Stimulated activated CD8-positive, alpha-beta memory T cell treated with anti-CD3 and anti-CD28 coated beads, Interleukin-12 subunit alpha, Interleukin-12 subunit beta, amount 100 ng/mL, for 24 hours (primary cell): ENCODE data around the gene RNF222.
A peak's percentile ranks its signal among the peaks of the same experiment; 100 is the strongest.
"Not testable (repeated sequence)": the region's sequence is repeated elsewhere in the genome, so short reads cannot be mapped to it uniquely, and the experiment has no call there.

Experiments
- DNase-seq: peaks from one replicate; pipeline ENCODE4 v3.0.0-alpha.2; 2020; ENCODE audit errors: extremely low read depth

Gene RNF222

DNA sequence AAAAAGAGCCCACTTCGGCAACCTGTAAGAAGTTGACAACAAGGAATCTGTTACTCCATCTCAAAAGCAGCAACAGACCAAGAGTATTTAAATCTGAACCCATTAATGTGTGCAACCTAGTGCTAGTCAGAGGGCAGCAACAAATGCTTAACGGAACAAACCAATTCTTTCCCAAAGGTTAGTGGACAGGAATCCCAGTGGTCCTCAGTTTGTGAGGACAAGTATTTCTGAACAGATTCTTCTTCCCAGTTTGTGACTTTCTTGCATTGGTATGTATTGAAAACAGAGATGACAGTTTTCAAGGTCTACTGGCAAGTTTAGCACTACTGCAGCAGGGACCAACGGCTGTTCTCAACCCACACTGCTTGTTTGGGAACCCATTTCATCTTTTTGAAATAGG is 17.6 kb downstream of the RNF222 start:
- DNase-seq = no peak

DNA sequence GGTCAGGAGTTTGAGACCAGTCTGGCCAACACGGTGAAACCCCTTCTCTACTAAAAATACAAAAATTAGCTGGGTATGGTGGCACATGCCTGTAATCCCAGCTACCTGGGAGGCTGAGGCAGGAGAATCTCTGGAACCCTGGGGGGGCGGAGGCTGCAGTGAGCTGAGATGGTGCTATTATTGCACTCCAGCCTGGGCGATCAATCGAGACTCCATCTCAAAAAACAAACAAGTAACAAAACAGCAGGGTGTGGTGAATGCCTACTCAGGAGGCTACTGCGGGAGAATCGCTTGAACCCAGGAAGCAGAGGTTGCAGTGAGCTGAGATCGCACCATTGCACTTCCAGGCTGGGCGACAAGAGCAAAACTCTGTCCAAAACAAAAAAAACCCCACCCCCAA is 19.5 kb downstream of the RNF222 start:
- DNase-seq = not testable (repeated sequence)

DNA sequence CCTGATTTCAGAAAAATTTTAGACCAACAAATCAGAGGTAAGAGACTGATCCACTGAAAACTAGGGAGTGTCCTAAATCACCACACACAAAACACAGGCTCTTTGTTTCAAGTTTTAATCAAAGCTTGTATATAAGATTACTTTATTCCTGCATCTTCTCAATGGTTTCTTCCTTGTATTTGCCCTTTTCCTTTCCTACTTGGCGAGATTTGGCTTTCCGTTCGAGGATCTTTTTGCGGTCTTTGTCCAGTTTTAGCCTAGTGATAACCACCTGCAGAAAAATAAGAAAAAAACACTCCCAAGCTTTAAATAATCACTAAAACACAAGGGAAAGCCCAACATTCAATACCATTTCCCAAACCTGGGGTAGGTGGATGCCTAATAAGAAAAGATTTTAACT is 20.2 kb downstream of the RNF222 start:
- no peak for DNase-seq

DNA sequence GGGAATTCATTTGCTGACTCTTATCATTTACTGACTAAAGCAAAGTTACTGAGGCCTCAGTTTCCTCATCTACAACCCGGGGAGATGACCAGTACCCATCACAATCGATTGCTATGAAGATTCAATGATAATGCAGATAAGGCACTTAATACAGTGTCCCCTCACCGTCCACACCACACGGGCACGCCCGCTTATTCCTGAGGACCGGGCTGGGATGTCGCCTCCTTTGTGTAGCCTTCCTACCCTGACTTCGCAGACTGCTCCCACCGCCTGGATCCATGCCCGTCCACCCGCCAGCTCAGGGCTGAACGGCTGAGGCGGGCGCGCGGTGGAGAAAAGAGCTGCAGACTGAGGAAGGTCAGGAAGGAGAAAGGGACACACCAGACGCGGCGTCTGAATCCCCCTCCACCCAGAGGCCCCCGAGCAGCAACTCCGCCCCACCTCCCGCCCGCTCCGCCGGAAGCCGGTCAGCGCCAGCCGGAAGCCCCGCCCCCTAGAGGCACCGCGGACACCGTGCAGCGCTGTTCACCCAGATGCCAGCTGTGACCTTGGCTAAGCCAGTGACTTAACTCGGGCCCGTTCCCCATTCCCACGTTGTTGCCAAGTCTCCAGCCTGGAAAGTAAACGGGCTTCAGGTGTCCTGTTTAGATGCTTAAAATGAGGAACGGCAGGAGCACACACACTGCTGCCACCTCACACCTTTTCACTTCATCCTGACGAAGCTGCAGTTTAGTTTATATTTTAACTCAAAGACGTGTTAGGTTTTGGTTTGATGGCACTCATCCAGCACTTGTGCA is 21.2 kb downstream of the RNF222 start, which contains the start of gene KRABD2:
TSS of gene KRABD2 (minus strand) at position 434 of the 797 bp plus-strand sequence.
- DNase-seq = peak; percentile 75

DNA sequence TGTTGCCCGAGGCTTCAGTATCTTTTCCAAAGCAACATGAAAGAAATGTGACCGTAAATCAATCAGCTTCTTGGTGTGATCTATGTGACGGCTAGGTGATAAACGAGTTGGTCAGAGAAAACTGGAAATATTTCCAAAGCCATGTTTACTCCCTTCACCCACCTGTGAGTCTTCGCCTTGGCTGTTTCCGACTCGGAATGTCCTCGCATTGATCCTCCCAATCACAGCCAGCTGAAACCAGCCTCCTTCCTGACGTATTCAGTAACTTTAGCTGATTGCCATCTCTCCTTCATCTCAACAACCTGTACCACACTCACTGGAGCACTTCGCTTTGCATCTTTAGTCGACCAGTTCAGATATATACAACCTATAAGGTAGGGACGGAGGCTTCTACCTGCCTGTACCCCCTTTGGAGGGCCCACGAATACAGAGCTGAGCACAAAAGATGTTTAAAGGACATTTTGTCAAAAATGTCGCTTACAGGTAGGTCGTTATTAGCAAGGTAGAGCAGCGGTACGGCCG is 21.8 kb downstream of the RNF222 start:
- DNase-seq = no peak

DNA sequence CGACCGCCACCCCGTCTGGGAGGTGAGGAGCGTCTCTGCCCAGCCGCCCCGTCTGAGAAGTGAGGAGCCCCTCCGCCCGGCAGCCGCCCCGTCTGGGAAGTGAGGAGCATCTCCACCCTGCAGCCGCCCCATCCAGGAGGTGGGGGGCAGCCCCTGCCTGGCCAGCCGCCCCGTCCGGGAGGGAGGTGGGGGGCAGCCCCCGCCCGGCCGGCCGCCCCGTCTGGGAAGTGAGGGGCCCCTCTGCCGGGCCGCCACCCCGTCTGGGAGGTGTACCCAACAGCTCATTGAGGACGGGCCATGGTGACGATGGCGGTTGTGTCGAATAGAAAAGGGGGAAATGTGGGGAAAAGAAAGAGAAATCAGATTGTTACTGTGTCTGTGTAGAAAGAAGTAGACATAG is 23.8 kb downstream of the RNF222 start:
- not testable (repeated sequence) for DNase-seq

DNA sequence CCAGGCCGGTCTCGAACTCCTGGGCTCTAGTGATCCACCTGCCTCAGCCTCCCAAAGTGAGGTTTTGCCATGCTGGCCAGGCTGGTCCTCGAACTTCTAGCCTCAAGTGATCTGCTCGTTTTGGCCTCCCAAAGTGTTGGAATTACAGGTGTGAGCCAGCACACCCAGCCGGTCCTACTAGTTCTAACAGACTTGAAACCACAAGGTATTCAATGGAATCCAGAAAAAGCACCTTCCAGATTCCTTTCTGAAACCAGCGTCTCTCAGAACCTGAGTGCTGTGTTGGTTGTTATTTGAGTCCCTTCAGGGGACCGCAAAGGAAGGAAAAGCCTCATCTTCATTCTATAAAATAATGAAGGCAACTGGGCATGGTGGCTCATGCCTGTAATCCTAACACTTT is 25.2 kb downstream of the RNF222 start:
- no peak for DNase-seq

DNA sequence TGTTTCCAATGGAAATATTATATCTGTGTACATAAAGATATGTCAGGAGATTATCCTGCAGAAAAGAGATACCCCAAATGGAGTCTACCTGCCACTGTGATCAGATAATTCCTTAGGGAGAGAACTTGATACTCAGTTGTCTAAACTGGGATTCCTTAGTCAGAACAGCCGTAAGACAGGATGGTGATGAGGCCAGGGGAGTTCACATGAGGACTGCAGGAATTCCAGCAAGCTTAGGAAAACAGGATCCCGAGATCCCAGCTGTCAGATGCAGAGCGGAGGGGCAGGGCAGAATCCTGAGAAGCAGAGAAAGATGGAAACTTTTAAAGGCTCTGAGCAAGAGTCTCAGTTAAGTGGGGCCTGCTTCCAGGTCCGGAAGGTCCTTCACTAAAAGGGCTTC is 25.8 kb downstream of the RNF222 start:
- DNase-seq = no peak

DNA sequence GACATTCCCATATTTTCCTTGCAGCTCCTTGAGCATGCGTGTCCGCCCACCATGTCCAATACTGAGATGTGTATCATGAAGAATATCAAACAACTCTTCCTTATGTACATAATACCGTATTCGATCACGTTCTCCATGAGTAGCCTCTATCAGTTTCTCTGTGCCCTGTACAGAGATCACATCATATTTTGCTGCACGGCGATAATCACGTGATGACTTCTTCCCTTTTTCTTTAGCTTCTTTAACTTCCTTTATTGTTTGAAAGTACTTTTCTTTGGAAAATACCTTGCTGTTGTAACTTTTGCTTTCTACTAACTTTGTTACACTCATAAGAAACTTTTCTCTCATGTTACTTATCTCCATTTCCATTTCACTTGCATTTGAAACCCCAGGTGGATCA is 27.7 kb downstream of the RNF222 start:
- DNase-seq = no peak

DNA sequence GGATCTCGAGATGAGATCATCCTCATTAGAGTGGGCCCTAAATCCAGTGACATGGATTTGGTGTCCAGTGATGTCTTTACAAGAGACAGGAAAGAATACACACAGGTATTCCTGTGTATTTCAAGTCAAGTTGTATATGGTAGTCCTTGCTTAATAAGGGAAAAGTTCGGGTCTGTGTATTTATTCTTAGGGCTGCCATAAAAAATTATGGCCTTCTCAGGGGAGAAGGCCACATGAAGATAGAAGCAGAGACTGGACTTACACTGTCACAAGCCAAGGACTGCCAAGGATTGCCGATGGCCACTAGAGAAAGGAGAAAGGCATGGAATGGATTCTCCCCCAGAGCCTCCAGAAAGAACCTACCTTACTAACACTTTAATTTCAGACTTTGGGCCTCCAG is 29.4 kb downstream of the RNF222 start:
- DNase-seq = no peak

DNA sequence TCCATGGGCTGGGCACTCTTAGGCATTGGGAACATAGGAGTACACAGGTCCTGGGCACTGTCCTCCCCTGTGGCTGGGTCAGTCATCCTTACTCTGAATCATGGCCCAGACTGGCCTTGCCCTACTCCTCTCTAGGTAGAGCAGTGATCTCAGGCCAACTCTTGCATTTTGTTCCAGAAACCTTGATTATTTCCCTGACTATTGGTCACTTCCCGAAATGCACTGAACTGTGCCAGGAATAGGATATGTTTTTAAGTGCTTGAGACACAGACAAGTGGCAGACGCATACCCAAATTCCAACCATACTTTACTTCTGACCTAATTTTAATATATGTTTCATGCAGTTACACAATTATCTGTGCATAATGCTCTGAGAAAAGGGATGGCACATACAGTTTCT is 31.4 kb downstream of the RNF222 start:
- DNase-seq = no peak

DNA sequence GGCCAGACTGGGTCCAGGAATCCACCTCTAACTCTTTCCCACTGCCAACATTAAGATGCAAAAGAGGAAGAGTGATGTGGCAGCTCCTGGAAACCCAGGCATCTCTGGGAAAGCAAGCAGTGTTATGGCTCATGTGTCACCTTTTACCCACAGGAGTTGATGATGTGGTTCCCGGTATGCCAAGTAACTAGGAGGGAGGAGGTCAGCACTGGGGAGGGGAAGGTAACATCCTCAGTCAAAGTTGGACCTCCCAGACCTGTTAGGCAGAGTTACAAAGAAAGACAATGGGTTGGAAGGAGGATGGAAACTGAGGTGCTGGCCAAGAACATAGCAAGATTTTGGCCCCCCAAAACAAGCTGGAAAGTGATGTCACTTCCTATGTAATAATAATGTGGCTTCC is 32.5 kb downstream of the RNF222 start:
- DNase-seq = no peak

DNA sequence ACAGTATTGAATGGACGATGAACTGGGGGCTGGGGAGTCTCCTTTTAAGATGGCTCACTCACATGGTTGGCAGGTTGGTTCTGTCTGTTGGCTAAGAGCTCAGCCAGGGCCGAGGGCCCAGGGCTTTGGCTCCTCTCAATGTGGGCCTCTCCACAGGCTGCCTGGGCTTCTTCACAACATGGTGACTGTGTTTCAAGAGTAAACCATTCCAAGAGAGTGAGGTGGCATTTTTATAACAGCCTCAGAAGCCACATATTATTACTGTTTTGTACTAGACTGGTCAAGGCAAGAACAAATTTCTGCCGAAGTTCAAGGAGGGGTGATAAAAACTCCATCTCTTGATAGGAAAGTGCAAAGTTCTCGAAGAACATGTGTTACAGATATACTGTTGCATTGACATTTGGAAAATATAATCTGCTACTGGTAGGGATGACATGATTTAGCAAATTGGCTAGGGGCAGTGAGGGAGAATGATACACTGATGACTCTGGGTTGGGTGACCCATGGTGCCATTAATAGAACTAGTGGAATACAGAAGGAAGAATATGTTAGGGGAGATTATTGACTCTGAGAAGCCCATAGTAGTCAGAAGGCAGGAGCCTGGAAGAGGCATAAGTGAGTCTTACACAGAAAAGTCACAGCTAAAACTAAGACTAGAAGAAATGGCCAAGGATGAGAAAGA is 34.8 kb downstream of the RNF222 start:
- no peak for DNase-seq

DNA sequence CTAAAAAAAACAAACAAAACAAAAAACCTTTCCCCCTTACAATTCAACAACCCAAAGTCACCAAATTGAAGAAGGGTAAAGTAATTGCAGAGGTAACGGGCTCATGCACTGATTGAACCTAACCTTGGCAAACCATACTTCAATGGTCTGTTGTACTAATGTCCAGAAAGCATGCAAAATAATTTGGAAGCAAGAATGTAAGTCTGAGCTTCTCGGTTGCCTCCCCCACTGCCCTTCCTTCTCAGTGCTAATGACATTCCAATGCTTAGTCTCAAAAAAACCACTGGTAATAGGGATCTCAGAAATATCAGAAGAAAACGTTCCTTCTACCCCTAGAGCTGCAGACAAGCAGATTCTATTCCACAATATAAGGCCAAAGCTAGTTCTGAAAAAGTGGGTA is 36.9 kb downstream of the RNF222 start:
- no peak for DNase-seq

DNA sequence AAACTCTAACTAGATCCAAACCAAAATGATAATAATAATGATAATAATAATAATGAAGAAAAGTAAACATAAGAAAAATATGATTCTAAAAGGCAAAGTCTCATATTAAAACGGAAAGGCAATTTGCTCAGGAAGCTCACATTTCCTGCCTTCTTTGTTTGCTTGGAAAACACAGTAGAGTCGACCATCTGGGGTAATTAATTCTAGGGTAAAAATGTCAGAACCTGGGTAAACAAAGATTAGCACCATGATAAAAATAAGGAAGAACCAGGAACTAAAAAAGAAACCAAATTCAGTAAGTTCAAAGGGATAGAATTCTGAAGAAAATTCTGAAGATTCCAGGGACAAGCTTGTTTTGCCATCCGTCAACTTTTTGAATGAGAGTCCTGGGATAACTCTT is 37.4 kb downstream of the RNF222 start:
- DNase-seq = no peak

DNA sequence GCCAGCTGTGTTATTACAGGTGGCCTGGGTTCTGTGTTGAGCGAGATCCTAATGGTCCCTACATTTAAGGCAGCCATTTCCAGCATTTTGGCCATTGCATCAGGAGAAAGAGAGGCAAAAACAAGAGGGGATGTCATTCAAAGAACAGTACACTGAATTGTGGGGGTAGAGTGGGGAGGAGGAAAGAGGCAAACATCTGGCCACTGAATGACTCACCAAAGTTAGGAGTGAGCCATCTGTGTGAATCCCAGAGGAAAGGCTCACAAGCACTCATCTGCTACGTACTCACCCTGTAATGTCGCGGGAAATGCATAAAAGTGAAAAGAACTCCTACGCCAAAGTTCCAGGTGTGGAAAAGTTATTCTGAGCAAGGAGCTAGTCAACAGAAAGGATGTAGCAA is 37.9 kb downstream of the RNF222 start:
- no peak for DNase-seq

DNA sequence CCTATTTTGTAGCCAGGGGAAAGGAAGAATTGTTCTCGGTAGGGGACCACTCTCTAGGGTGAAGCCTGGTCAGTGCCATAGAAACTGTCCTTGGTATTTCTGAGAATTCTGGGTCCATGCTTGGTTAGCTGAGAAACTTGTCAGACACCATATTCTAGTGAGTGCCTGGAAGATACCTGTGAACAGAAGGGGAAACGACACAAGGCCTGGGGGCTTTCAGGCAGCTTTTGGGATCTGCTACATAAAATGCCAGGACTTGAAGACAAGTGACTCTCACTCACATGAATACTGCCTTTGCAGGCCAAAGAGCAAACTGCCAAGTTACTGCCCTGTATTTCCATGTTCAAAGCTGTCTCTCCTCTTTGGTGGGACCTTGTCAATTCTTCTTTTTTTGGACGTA is 39.7 kb downstream of the RNF222 start:
- no peak for DNase-seq

DNA sequence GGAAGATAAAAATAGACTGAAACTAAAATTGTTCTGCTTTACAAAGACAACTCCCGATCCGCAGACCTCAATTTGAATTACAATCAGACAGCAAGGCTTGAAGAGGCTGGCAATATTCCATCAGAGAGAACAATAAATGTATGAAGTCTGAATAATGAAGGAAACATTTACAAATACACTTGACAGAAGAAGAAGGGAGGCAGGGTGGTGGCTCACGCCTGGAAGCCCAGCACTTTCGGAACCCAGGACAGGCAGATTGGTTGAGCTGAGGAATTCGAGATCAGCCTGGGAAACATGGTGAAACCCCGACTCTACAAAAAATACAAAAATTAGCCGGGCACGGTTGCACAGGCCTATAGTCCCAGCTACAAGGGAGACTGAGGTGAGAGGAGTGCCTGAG is 43.4 kb downstream of the RNF222 start:
- DNase-seq = no peak

DNA sequence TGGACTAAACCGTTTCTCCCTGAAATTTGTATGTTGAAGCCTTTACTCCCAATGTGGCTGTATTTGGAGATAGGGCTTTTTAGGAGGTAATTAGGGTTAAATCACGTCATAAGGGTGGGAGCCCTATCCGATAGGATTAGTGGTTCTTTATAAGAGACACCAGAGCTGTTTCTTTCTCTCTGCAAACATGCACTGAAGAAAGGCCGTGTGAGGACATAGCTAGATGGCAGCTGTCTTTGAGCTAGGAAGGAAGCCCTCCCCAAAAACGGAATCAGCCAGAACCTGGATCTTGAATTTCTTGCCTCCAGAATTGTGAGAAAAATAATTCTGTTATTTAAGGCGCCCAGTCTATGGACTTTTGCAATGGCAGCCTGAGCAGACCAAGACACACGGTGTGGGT is 43.9 kb downstream of the RNF222 start:
- no peak for DNase-seq

DNA sequence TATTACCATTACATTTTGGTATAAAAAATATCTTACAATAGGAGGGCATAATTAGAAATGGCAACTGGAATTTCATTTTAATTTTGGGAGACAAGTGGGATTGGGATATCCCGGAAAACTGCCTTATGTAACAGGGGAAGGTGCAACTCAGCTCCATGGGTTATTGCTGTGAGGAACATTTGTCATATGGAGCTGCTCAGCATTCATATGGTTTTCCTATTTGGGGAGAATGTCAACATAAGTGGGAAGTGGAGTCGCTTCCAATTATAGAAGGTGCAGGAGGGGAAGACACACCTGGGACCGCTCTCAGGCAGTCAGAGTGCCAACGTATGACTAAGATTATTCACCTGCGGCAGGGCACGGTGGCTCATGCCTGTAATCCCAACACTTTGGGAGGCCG is 47.3 kb downstream of the RNF222 start:
- no peak for DNase-seq

DNA sequence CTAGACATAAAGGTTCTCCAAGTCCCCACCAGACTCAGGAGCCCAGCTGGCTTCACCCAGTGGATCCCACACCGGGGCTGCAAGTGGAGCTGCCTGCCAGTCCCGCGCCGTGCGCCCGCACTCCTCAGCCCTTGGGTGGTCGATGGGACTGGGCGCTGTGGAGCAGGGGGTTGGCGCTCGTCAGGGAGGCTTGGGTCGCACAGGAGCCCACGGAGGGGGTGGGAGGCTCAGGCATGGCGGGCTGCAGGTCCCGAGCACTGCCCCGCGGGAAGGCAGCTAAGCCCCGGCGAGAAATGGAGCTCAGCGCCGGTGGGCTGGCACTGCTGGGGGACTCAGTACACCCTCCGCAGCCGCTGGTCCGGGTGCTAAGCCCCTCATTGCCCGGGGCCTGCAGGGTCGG is 50.6 kb downstream of the RNF222 start:
- DNase-seq = not testable (repeated sequence)

DNA sequence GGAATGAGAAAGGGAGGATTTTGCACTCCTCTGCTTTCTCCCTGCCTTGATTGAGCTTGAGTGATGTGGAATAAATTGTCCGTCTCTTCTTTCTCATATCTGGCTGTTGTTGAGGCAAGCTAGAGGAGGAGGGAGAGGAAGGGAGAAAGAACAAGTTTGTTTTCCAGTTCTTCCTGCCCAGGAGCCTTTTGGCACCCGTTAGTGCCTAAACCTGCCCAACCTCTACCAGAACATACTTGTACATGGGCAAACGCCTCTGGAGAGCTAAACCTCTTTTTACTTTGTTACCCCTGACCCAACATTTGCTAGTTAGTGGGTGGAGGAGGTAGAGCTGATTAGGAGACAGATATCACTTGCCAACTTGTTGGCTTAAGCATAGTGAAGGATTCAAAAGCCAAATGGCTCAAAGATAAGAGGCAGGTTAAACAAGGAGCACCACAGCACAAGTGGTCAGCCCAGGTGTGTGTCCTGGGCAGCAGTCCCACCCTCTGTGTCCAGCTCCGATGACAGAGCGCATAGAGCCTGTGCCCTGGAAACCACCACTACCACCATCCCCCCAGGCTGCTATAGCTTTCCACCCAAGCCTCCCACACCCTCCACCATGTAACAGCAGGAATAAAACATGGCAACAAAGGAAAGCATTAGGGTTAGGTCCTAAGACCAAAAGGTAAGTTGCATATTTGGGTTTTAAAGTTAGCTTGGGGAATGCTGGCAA is 51.5 kb downstream of the RNF222 start:
- DNase-seq = no peak
